ENCODE measurements around the gene RBMS1.
A peak's percentile ranks its signal among the peaks of the same experiment; 100 is the strongest.

The RBMS1 gene

GRCh38 chr2:160353166-160353565, 140.4 kb downstream of the RBMS1 start:
- H3K27ac ChIP-seq = no peak overlapping the region
- TF ChIP-seq CTCF (conservative IDR thresholded peaks at IDR 0.05; ENCODE audit: low read depth) = peak; percentile 34; the same call in 1 of the 2 replicates
- CTCF ChIA-PET = interaction anchor here (0.6 to 1.1 kb wide), 7 partner anchors 39 to 641 kb away, joined by 3 to 7 read pairs (median 3); no protein-coding TSS in a partner anchor
- peak; percentile 23 for DNase-seq (ENCODE audit: low spot score)
- POLR2A ChIA-PET (ENCODE audit: low non-redundant PET) = no interaction called here

GRCh38 chr2:160352500-160352899, 141.1 kb downstream of the RBMS1 start:
- CTCF ChIA-PET = interaction anchor here (0.6 to 0.7 kb wide), 2 partner anchors 77 to 636 kb away, joined by 3 read pairs; no protein-coding TSS in a partner anchor
- no peak for TF ChIP-seq CTCF (conservative IDR thresholded peaks at IDR 0.05; ENCODE audit: low read depth)
- POLR2A ChIA-PET (ENCODE audit: low non-redundant PET) = no interaction called here
- DNase-seq (ENCODE audit: low spot score) = peak; percentile 95
- no peak overlapping the region for H3K27ac ChIP-seq

GRCh38 chr2:160351956-160352355, 141.7 kb downstream of the RBMS1 start:
- ChIA-PET POLR2A (ENCODE audit: low non-redundant PET) (no interaction called here), CTCF (interaction anchor here (0.6 kb wide), 3 partner anchors 120 to 642 kb away, joined by 3 to 4 read pairs (median 3); no protein-coding TSS in a partner anchor)
- peak; percentile 53 for DNase-seq (ENCODE audit: low spot score)
- no peak for TF ChIP-seq CTCF (conservative IDR thresholded peaks at IDR 0.05; ENCODE audit: low read depth)
- H3K27ac ChIP-seq = no peak overlapping the region

DNA sequence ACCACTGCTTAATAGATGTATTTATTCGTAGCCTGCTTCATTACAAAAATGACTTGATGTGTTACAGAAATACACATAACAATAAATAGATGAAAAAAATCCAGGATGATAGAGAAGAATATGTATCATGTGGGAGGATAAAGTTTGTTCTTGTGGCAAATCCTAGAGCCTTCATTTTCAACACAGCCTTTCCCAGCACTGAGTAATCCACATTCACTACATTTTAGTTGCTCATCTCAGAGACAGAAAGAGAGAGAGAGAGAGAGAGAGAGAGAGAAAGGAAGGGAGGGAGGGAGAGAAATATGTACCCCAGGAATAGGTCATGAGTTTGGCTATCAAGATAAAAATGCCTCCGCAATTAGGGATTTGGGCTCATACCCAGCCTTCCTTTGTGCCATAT, 144.3 kb downstream of the RBMS1 start:
- CTCF ChIA-PET = no interaction called here
- DNase-seq (ENCODE audit: low spot score) = no peak
- POLR2A ChIA-PET (ENCODE audit: low non-redundant PET) = no interaction called here
- TF ChIP-seq CTCF (conservative IDR thresholded peaks at IDR 0.05; ENCODE audit: low read depth) = no peak
- no peak overlapping the region for H3K27ac ChIP-seq

DNA sequence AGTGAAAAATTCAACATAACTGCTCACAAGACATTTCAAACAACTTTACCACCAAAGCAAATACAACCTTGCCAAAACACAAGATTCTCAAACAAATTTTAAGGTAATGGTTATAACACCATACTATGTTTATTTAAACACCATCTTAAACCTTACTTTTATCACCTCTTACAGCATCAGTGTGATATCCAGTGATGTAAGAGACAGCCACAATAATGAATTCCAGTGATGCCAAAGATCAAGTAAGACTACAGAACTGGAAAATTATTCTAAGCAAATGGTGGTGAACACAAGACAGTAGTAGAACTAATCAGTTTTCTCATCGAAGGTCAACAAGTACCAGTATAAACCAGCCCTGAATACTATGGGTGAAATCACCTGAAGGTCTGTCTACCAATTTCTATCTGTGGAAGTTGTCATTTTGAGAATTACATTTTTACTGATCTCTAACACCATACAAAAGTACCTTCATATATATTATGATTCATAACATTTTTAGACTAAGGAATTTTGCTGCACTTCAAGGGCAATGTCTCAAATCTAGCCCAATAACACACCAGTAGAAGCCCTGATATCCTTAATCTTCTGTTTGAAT, 146.2 kb downstream of the RBMS1 start:
- CTCF ChIA-PET = no interaction called here
- DNase-seq (ENCODE audit: low spot score) = no peak
- POLR2A ChIA-PET (ENCODE audit: low non-redundant PET) = no interaction called here
- TF ChIP-seq CTCF (conservative IDR thresholded peaks at IDR 0.05; ENCODE audit: low read depth) = no peak
- H3K27ac ChIP-seq = no peak overlapping the region

DNA sequence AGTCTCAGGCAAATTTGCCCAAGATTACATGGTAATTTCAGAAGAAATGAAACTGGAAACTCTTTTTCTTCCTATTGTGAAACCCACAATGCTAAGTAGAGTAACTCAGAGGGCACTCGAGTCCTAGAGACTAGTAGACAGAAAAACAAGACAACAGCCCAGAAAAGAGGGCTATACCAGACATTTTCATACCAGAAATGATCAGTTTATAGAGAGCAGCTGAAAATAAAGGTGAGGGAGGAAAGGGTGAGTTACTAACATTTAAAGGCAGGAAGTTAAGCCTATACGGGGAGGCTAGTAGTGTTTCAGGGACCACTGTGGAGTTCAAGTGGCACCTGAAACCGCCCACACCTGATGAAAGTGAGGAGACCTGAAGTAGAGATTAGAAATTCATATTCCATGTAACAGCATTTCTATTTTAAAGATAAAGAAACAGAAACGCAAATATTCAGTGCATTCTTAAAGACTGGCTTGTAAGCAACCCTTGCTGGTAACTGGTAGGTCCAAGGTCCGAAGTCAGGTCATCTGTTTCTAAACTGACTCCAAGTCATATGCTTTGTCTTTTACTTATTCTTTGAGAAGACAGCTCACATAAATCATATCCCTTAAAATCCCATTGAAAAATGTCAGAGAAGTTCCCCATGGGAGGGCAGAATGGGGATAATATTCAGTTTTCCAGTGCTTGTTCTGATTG, 148.4 kb downstream of the RBMS1 start:
- TF ChIP-seq CTCF (conservative IDR thresholded peaks at IDR 0.05; ENCODE audit: low read depth) = no peak
- CTCF ChIA-PET = interaction anchor here (0.6 kb wide), 1 partner anchor 692 kb away, joined by 3 read pairs; no protein-coding TSS in a partner anchor
- H3K27ac ChIP-seq = no peak overlapping the region
- POLR2A ChIA-PET (ENCODE audit: low non-redundant PET) = no interaction called here
- no peak for DNase-seq (ENCODE audit: low spot score)

All from RWPE1 (cell line).